Measurements from ENCODE around the gene SUN1. TPM values are rescaled to one million over a fixed set of nuclear protein-coding genes. Genes with fewer than 3 reads are reported as not detected.

The SUN1 gene
- total and polyA plus RNA-seq, 2 donors (not counting 3 experiments of a cell fraction or from before 2014, with no cell fraction given): 158 to 410 TPM

DNA sequence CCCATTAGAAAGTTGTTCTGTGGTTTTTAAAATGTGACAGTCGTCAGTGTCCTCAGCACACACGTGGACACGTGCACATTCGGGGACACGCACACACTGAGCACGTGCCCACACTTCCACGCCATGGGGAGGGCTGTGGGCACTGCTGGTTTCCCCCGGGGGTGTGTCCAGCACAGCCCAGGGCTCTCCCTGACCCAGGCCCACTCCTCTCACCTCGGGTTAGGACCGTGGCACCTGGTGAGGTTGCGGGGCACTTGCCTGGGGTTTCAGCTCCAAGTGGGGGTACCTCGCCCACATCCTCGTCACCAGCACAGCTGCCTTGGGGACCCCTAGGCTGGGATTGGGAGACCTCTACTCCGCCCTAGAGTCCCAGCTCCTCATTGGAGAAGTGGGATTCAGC is 64.8 kb downstream of the SUN1 start:
- Histone ChIP-seq H3K4me1 (ENCODE audit: control insufficient read depth, extremely low read depth, insufficient read depth, low read length) (peaks cover 6% of the 10 kb centered on the region), H3K9ac (replicated peaks; ENCODE audit: extremely low read depth, insufficient read depth, low read length) (no peak overlapping the region), H3K36me3 (ENCODE audit: control insufficient read depth in 2 of 2, extremely low read depth in 1 of 2, insufficient read depth in 2 of 2, low read length in 2 of 2) (peaks cover 4 to 31% of the 10 kb centered on the region in 2 experiments), H2AFZ (ENCODE audit: low read depth, low read length) (no peak overlapping the region), H3K9me1 (replicated peaks; ENCODE audit: control insufficient read depth, extremely low read depth, insufficient read depth, low read length) (no peaks in the 10 kb centered on the region), H3K4me3 (replicated peaks in 1 of 3; ENCODE audit: insufficient read depth in 1 of 3, low read depth in 1 of 3, low read length in 3 of 3) (no peak overlapping the region), H3K27me3 (ENCODE audit: control insufficient read depth in 2 of 2, insufficient read depth in 2 of 2, low read length in 2 of 2) (no peaks in the 10 kb centered on the region), H4K20me1 (replicated peaks; ENCODE audit: control insufficient read depth, extremely low read depth, insufficient read depth, low read length) (no peaks in the 10 kb centered on the region), H3K79me2 (ENCODE audit: control insufficient read depth, insufficient read depth, low read length) (no peaks in the 10 kb centered on the region), H3K4me2 (ENCODE audit: insufficient read depth, low read length) (no peak overlapping the region), H3K27ac (ENCODE audit: insufficient read depth, low read depth, low read length) (no peak overlapping the region), H3K9me3 (replicated peaks; ENCODE audit: control insufficient read depth, insufficient read depth, low read length) (no peaks in the 10 kb centered on the region)
- FAIRE-seq (no peak), DNase-seq (ENCODE audit: low read depth, low spot score) (no peak)
- intact Hi-C loops (cut with micrococcal nuclease): no loop called here
- dilution Hi-C loops (cut with MboI; ENCODE audit: extremely low pct_ligation_motif_present, low sequenced_read_pairs): no loop called here
- TF ChIP-seq POLR2A (IDR thresholded peaks at IDR 0.05; ENCODE audit: low read depth, low read length) (no peak), POLR2AphosphoS5 (IDR thresholded peaks at IDR 0.05; ENCODE audit: insufficient read depth, low read depth, low read length) (no peak), MAX (IDR thresholded peaks at IDR 0.05; ENCODE audit: insufficient read depth, insufficient read length) (no peak), GATA2 (IDR thresholded peaks at IDR 0.05; ENCODE audit: insufficient read depth, insufficient read length, low read depth, low read length) (no peak), JUN (IDR thresholded peaks at IDR 0.05; ENCODE audit: borderline replicate concordance, insufficient read depth, insufficient read length, low read depth) (no peak)
- CTCF ChIA-PET: interaction anchor here (1.7 kb wide), 1 partner anchor 20 kb away, joined by 4 read pairs; the partner anchor contains the start of gene GET4
- POLR2A ChIA-PET: no interaction called here
- BruUV-seq (replicated peaks): no TSS peak

GRCh38 chr7:897771-898376 is 65.6 kb downstream of the SUN1 start:
- FAIRE-seq: no peak
- H3K9ac ChIP-seq (replicated peaks; ENCODE audit: extremely low read depth, insufficient read depth, low read length): no peak overlapping the region
- POLR2A ChIA-PET: no interaction called here
- dilution Hi-C loops (cut with MboI; ENCODE audit: extremely low pct_ligation_motif_present, low sequenced_read_pairs) (no loop called here), intact Hi-C loops (cut with micrococcal nuclease) (no loop called here)
- CTCF ChIA-PET: interaction anchor here (1.5 to 1.7 kb wide), 2 partner anchors 21 to 61 kb away, joined by 3 to 4 read pairs; partner anchors contain the start of gene GET4
- no peaks in the 10 kb centered on the region for H3K9me3 ChIP-seq (replicated peaks; ENCODE audit: control insufficient read depth, insufficient read depth, low read length)
- no TSS peak for BruUV-seq (replicated peaks)
- H3K4me1 ChIP-seq (ENCODE audit: control insufficient read depth, extremely low read depth, insufficient read depth, low read length): peaks cover 6% of the 10 kb centered on the region
- TF ChIP-seq MYC (IDR thresholded peaks at IDR 0.05; ENCODE audit: low read depth, low read length) (peak; percentile 38), GATA2 (IDR thresholded peaks at IDR 0.05; ENCODE audit: insufficient read depth, insufficient read length, low read depth, low read length) (no peak), MAX (IDR thresholded peaks at IDR 0.05; ENCODE audit: insufficient read depth, insufficient read length) (peak; percentile 79), POLR2AphosphoS5 (IDR thresholded peaks at IDR 0.05; ENCODE audit: insufficient read depth, low read depth, low read length) (no peak), FOS (IDR thresholded peaks at IDR 0.05; ENCODE audit: borderline replicate concordance, insufficient read depth, low read length) (no peak), JUN (IDR thresholded peaks at IDR 0.05; ENCODE audit: borderline replicate concordance, insufficient read depth, insufficient read length, low read depth) (no peak), EZH2 (IDR thresholded peaks at IDR 0.05; ENCODE audit: borderline replicate concordance, low read depth, low read length, severe bottlenecking) (no peak)
- no peak overlapping the region for H3K4me2 ChIP-seq (ENCODE audit: insufficient read depth, low read length)
- no peaks in the 10 kb centered on the region for H3K9me1 ChIP-seq (replicated peaks; ENCODE audit: control insufficient read depth, extremely low read depth, insufficient read depth, low read length)
- DNase-seq (ENCODE audit: low read depth, low spot score): peak; percentile 25
- peaks cover 4 to 25% of the 10 kb centered on the region in 2 experiments for H3K36me3 ChIP-seq (ENCODE audit: control insufficient read depth in 2 of 2, extremely low read depth in 1 of 2, insufficient read depth in 2 of 2, low read length in 2 of 2)
- H3K79me2 ChIP-seq (ENCODE audit: control insufficient read depth, insufficient read depth, low read length): no peaks in the 10 kb centered on the region
- H2AFZ ChIP-seq (ENCODE audit: low read depth, low read length): no peak overlapping the region
- no peaks in the 10 kb centered on the region for H4K20me1 ChIP-seq (replicated peaks; ENCODE audit: control insufficient read depth, extremely low read depth, insufficient read depth, low read length)
- no peak overlapping the region for H3K4me3 ChIP-seq (replicated peaks in 1 of 3; ENCODE audit: insufficient read depth in 1 of 3, low read depth in 1 of 3, low read length in 3 of 3)
- no peak overlapping the region for H3K27ac ChIP-seq (ENCODE audit: insufficient read depth, low read depth, low read length)
- no peaks in the 10 kb centered on the region for H3K27me3 ChIP-seq (ENCODE audit: control insufficient read depth in 2 of 2, insufficient read depth in 2 of 2, low read length in 2 of 2)

Measured in endothelial cell of umbilical vein (primary cell).